Vagina (tissue), 2 donors: ENCODE results near the gene CDK14. TPM values are rescaled to one million over a fixed set of nuclear protein-coding genes. Genes with fewer than 3 reads are reported as not detected.

Experiments used
- DNase-seq, 2 donors: peaks; one replicate each; pipeline ENCODE4 v3.0.0-alpha.2; 2017; ENCODE audit errors: extremely low spot score in 2 of 2
- H3K27ac ChIP-seq: fragments of 200-600 bp; sonication (generic); one replicate; pipeline ENCODE4 v1.5.1; 2019
- H3K27me3 ChIP-seq: fragments of 200-600 bp; sonication (generic); one replicate; pipeline ENCODE4 v1.5.1; 2019
- H3K36me3 ChIP-seq, 2 donors: fragments of 200-600 bp; sonication (generic); one replicate each; pipeline ENCODE4 v1.5.1; 2017 to 2019
- H3K4me1 ChIP-seq: fragments of 200-600 bp; sonication (generic); one replicate; pipeline ENCODE4 v1.5.1; 2019
- H3K4me3 ChIP-seq, 2 donors: fragments of 200-600 bp; sonication (generic); 1 replicate in 1 of 2; 2 replicates in 1 of 2; pipeline ENCODE4 v1.5.1; 2016 to 2019
- H3K9me3 ChIP-seq: fragments of 200-600 bp; sonication (generic); one replicate; pipeline ENCODE4 v1.5.1; 2019
- POLR2A ChIP-seq, 2 donors: fragments of 450-650 bp; IDR thresholded peaks; one replicate each; pipeline ENCODE4 v1.6.1; 2017; ENCODE audit warnings: antibody characterized with exemption in 2 of 2, mild to moderate bottlenecking in 2 of 2, moderate library complexity in 2 of 2
- POLR2AphosphoS5 ChIP-seq, 2 donors: sonication (generic); formaldehyde crosslinking; IDR thresholded peaks; one replicate each; pipeline ENCODE4 v1.9.0; 2017; ENCODE audit warnings: antibody characterized with exemption in 2 of 2, mild to moderate bottlenecking in 2 of 2, low read depth in 1 of 2; ENCODE audit not compliant: insufficient read depth in 1 of 2
- intact Hi-C: fragments of 100-400 bp; cut with DNase I; formaldehyde crosslinking; loops from one replicate; pipeline ENCODE4 v1.15.1; 2023
- total RNA-seq: library from RNA; depleted of rRNA; stranded (reverse); fragments of >200 nt; gene quantifications from one replicate; pipeline ENCODE4 v1.2.3, GENCODE V29; 2016
- TF ChIP-seq, protein P1 (sequence below), 3 experiments: fragments of 450-650 bp in 2 of 3; fragments of 200-600 bp in 1 of 3; sonication (generic) in 1 of 3; IDR thresholded peaks; one replicate each; pipeline ENCODE4 v1.5.1; 2017 to 2019; ENCODE audit warnings: antibody characterized with exemption in 3 of 3, mild to moderate bottlenecking in 2 of 3, moderate library complexity in 2 of 3

CDK14 gene
- total RNA-seq, 1 donor from 2014 or later: 21.6 TPM

DNA sequence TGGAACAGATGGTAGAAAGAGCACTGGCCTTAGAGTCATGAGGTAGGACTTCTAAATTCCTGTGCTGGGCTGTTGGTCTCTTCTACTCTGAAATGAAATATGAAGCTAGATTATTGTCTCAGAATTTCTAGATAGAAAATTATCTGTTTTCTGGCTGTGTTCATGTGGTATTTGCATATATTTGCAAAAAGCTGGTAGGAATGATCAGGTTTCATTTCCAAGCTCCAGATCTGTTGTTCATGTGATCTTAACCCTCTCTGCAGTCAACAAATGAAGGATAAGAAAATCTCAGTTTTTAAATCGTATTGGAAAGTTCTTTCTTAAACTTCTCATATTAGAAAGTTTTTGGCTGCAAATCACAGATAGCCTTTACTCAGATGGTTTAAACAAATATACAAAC, 248.3 kb downstream of the CDK14 start:
- H3K27me3 ChIP-seq: no peaks in the 10 kb centered on the region
- H3K4me3 ChIP-seq: no peak overlapping the region
- no peak for DNase-seq
- no peak overlapping the region for H3K27ac ChIP-seq
- TF ChIP-seq POLR2A (IDR thresholded peaks at IDR 0.05): no peak
- no peak for TF ChIP-seq POLR2AphosphoS5 (IDR thresholded peaks at IDR 0.05; ENCODE audit: insufficient read depth in 1 of 2, low read depth in 1 of 2)
- TF ChIP-seq, protein P1, sequence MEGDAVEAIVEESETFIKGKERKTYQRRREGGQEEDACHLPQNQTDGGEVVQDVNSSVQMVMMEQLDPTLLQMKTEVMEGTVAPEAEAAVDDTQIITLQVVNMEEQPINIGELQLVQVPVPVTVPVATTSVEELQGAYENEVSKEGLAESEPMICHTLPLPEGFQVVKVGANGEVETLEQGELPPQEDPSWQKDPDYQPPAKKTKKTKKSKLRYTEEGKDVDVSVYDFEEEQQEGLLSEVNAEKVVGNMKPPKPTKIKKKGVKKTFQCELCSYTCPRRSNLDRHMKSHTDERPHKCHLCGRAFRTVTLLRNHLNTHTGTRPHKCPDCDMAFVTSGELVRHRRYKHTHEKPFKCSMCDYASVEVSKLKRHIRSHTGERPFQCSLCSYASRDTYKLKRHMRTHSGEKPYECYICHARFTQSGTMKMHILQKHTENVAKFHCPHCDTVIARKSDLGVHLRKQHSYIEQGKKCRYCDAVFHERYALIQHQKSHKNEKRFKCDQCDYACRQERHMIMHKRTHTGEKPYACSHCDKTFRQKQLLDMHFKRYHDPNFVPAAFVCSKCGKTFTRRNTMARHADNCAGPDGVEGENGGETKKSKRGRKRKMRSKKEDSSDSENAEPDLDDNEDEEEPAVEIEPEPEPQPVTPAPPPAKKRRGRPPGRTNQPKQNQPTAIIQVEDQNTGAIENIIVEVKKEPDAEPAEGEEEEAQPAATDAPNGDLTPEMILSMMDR (IDR thresholded peaks at IDR 0.05): no peak
- no peaks in the 10 kb centered on the region for H3K36me3 ChIP-seq
- intact Hi-C loops: no loop called here
- H3K9me3 ChIP-seq: no peaks in the 10 kb centered on the region
- H3K4me1 ChIP-seq: no peaks in the 10 kb centered on the region

DNA sequence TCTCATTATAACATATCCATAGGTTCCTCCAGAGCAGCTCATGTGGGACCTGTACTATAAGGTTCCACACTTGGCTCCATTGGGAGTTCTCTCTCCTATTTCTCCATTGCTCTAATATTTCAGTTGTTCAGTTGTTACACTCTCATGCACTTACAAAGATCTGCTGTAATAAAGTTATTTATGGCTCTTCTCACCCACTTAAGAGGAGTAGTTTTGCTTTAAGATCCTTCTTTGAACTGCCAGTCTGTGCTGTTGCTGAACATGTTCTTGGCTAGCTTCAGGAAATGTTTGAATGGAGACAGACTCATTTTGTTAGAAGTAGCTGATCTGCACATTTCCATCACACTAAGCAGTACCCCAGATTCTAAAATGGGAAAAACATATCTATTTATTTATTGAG, 250.1 kb downstream of the CDK14 start:
- DNase-seq: no peak
- TF ChIP-seq POLR2A (IDR thresholded peaks at IDR 0.05) (no peak), POLR2AphosphoS5 (IDR thresholded peaks at IDR 0.05; ENCODE audit: insufficient read depth in 1 of 2, low read depth in 1 of 2) (no peak)
- TF ChIP-seq, protein P1 (IDR thresholded peaks at IDR 0.05): no peak
- Histone ChIP-seq H3K4me3 (no peak overlapping the region), H3K27ac (no peak overlapping the region), H3K27me3 (no peaks in the 10 kb centered on the region), H3K36me3 (no peaks in the 10 kb centered on the region), H3K4me1 (no peaks in the 10 kb centered on the region), H3K9me3 (no peaks in the 10 kb centered on the region)
- intact Hi-C loops: no loop called here

DNA sequence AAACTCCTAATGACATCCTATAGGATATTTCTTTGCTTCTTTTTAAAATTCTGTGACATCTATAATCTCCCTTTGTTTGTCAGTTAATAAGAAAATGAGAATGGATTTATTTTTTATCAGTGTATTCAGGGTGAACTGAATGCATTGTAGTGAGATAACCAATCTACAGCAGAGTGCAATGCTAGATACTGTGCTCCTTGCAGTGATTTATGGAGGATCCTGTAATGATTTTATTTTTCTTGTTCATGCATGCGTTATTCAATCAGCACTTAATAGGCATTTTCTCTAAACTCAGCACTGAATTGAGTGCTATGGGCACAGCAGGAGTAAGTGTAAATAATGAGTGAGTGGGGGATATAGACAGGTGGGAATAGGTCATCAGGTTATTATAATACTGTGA, 253.9 kb downstream of the CDK14 start:
- Histone ChIP-seq H3K9me3 (no peaks in the 10 kb centered on the region), H3K4me3 (no peak overlapping the region), H3K27ac (no peak overlapping the region), H3K27me3 (no peaks in the 10 kb centered on the region), H3K4me1 (no peaks in the 10 kb centered on the region), H3K36me3 (no peaks in the 10 kb centered on the region)
- intact Hi-C loops: no loop called here
- no peak for DNase-seq
- TF ChIP-seq, protein P1 (IDR thresholded peaks at IDR 0.05): no peak
- no peak for TF ChIP-seq POLR2AphosphoS5 (IDR thresholded peaks at IDR 0.05; ENCODE audit: insufficient read depth in 1 of 2, low read depth in 1 of 2)
- TF ChIP-seq POLR2A (IDR thresholded peaks at IDR 0.05): no peak

DNA sequence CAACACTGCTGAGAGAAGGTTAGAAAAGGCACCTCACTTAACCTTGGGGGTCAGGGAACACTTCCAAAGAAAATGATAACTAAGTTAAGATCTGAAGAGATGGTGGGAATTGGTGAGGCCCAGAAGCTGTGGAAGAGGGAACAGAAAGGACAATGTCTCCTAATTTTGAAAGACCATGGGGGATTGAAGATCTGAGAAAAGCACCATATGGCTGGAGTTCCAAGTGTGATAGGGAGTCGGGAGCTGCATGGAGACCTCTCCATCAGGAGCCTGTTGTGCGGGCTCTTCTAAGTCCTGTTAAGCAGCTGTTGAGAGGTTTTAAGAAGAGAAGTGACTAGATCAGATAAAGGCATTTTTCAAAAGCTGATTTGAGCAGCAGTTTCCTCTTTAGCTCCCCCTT, 254.3 kb downstream of the CDK14 start:
- Histone ChIP-seq H3K4me3 (no peak overlapping the region), H3K27ac (no peak overlapping the region), H3K27me3 (no peaks in the 10 kb centered on the region), H3K9me3 (no peaks in the 10 kb centered on the region), H3K4me1 (no peaks in the 10 kb centered on the region), H3K36me3 (no peaks in the 10 kb centered on the region)
- no peak for TF ChIP-seq POLR2A (IDR thresholded peaks at IDR 0.05)
- intact Hi-C loops: no loop called here
- DNase-seq: no peak

DNA sequence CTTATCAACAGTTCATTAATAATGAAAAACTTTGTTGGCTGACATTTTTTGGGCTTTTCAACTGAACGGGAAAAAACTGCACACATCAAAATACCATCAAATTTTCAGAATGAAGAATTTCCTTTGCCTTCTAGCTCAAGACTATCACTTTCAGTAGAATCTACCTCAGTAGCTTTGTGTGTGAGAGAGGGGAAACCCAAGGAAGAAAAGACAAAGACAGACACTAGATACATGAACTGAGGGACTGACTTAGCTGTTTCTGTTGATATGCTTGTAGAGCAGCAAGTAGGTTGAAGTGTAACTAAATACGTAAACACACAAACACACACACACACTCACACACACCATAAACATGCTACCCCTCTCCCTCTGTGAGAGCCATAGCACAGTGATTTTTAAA, 257.1 kb downstream of the CDK14 start:
- no peaks in the 10 kb centered on the region for H3K9me3 ChIP-seq
- intact Hi-C loops: no loop called here
- H3K4me3 ChIP-seq: no peak overlapping the region
- H3K4me1 ChIP-seq: no peaks in the 10 kb centered on the region
- H3K36me3 ChIP-seq: no peaks in the 10 kb centered on the region
- no peak overlapping the region for H3K27ac ChIP-seq
- TF ChIP-seq, protein P1 (IDR thresholded peaks at IDR 0.05): no peak
- no peak for TF ChIP-seq POLR2AphosphoS5 (IDR thresholded peaks at IDR 0.05; ENCODE audit: insufficient read depth in 1 of 2, low read depth in 1 of 2)
- TF ChIP-seq POLR2A (IDR thresholded peaks at IDR 0.05): no peak
- no peaks in the 10 kb centered on the region for H3K27me3 ChIP-seq
- no peak for DNase-seq
